Hepatic stellate cell (primary cell): ENCODE data around the gene ITSN1.
"Not testable (repeated sequence)": the region's sequence is repeated elsewhere in the genome, so short reads cannot be mapped to it uniquely, and the experiment has no call there.

Experiments
- DNase-seq: peaks from one replicate; pipeline ENCODE4 v3.0.0; 2011; ENCODE audit warnings: low spot score

The ITSN1 gene

GRCh38 chr21:33865176-33865575 is 222.9 kb downstream of the ITSN1 start:
- DNase-seq, result no peak

- DNase-seq, result no peak
Measured at GRCh38 chr21:33865996-33866575, 223.8 kb downstream of the ITSN1 start.

- peak; percentile 60 for DNase-seq
Measured at GRCh38 chr21:33866826-33867225, 224.5 kb downstream of the ITSN1 start.

- DNase-seq, result not testable (repeated sequence)
Measured at GRCh38 chr21:33867868-33868267, 225.6 kb downstream of the ITSN1 start.

GRCh38 chr21:33869873-33870272 is 227.6 kb downstream of the ITSN1 start:
- DNase-seq, result no peak

- no peak for DNase-seq
Measured at GRCh38 chr21:33870768-33871167, 228.5 kb downstream of the ITSN1 start.

- DNase-seq, result peak; percentile 75
Measured at GRCh38 chr21:33871171-33871570, 228.9 kb downstream of the ITSN1 start.

- no peak for DNase-seq
Measured at GRCh38 chr21:33872881-33873515, 230.7 kb downstream of the ITSN1 start.

GRCh38 chr21:33874161-33874560 is 231.9 kb downstream of the ITSN1 start:
- no peak for DNase-seq

GRCh38 chr21:33875026-33875695 is 232.9 kb downstream of the ITSN1 start:
- DNase-seq, result no peak

- DNase-seq, result no peak
Measured at GRCh38 chr21:33878824-33879223, 236.5 kb downstream of the ITSN1 start.

GRCh38 chr21:33880626-33881025 is 238.3 kb downstream of the ITSN1 start:
- no peak for DNase-seq

- DNase-seq, result no peak
Measured at GRCh38 chr21:33881689-33882440, 239.6 kb downstream of the ITSN1 start.

- DNase-seq, result no peak
Measured at GRCh38 chr21:33883118-33883517, 240.8 kb downstream of the ITSN1 start.

GRCh38 chr21:33884376-33885171 is 242.3 kb downstream of the ITSN1 start:
- no peak for DNase-seq

GRCh38 chr21:33885172-33885514 is 242.8 kb downstream of the ITSN1 start:
- DNase-seq, result no peak

GRCh38 chr21:33886321-33886720 is 244.0 kb downstream of the ITSN1 start:
- no peak for DNase-seq

- no peak for DNase-seq
Measured at GRCh38 chr21:33890187-33890586, 247.9 kb downstream of the ITSN1 start.

- DNase-seq, result no peak
Measured at GRCh38 chr21:33892853-33893252, 250.6 kb downstream of the ITSN1 start.

- DNase-seq, result no peak
Measured at GRCh38 chr21:33893917-33894316, 251.6 kb downstream of the ITSN1 start.

- peak; percentile 86 for DNase-seq
Measured at GRCh38 chr21:33894736-33895288, 252.5 kb downstream of the ITSN1 start.

- DNase-seq, result no peak
Measured at GRCh38 chr21:33895356-33895755, 253.1 kb downstream of the ITSN1 start.
